ENCODE results near the gene SMC1B. TPM values are rescaled to one million over a fixed set of nuclear protein-coding genes. Genes with fewer than 3 reads are reported as not detected.

Gene SMC1B
- polyA plus RNA-seq, 1 donor from 2014 or later = not detected

- Histone ChIP-seq H3K79me2 (replicated peaks; ENCODE audit: insufficient read depth, low read length) (peaks cover 3% of the 10 kb centered on the region), H3K27ac (ENCODE audit: low read length) (peak within 1 kb of the TSS; percentile 59), H3K9me2 (ENCODE audit: insufficient read depth, low read length) (no peaks in the 10 kb centered on the region), H2AFZ (ENCODE audit: low read depth, low read length) (peak within 1 kb of the TSS; percentile 97), H3K4me2 (ENCODE audit: low read length) (peak within 1 kb of the TSS; percentile 74), H3K36me3 (ENCODE audit: insufficient read depth, low read length) (no peaks in the 10 kb centered on the region), H3K9ac (ENCODE audit: low read length) (peak within 1 kb of the TSS; percentile 69), H3K4me3 (ENCODE audit: low read length) (peak within 1 kb of the TSS; percentile 92), H3F3A (ENCODE audit: insufficient read depth, low read length, poor library complexity, severe bottlenecking) (no peaks in the 10 kb centered on the region), H3K27me3 (ENCODE audit: insufficient read depth, low read depth, low read length) (no peaks in the 10 kb centered on the region), H3K9me3 (ENCODE audit: low read length) (no peaks in the 10 kb centered on the region), H4K20me1 (ENCODE audit: insufficient read depth) (no peaks in the 10 kb centered on the region)
- no peak for TF ChIP-seq EZH2 (IDR thresholded peaks at IDR 0.05; ENCODE audit: borderline replicate concordance, insufficient read depth, low read length, poor library complexity, severe bottlenecking)
- TF ChIP-seq RAD21 (conservative IDR thresholded peaks at IDR 0.05) = no peak
- peak; percentile 15 for TF ChIP-seq CTCF (IDR thresholded peaks at IDR 0.05; ENCODE audit: poor library complexity, severe bottlenecking)
- TF ChIP-seq SMC3 (conservative IDR thresholded peaks at IDR 0.05; ENCODE audit: poor library complexity) = no peak
- no peak for TF ChIP-seq TAF1 (IDR thresholded peaks at IDR 0.05; ENCODE audit: low read depth)
- TF ChIP-seq REST (IDR thresholded peaks at IDR 0.05; ENCODE audit: borderline replicate concordance) = no peak
- TF ChIP-seq MXI1 (conservative IDR thresholded peaks at IDR 0.05; ENCODE audit: poor library complexity, severe bottlenecking) = peak; percentile 77
- no peak for TF ChIP-seq EP300 (conservative IDR thresholded peaks at IDR 0.05; ENCODE audit: poor library complexity, severe bottlenecking)
- TF ChIP-seq POLR2AphosphoS5 (IDR thresholded peaks at IDR 0.05) = peak; percentile 78
These were observed 103.8 kb downstream of the SMC1B start, which contains the start of gene FAM118A for GRCh38 chr22:45309422-45310227. FAM118A (plus strand) TSS chr22:45309934; CDS start chr22:45322380, 12,446 bp downstream.

- H3K9me3 ChIP-seq (ENCODE audit: low read length) = no peaks in the 10 kb centered on the region
- H3K36me3 ChIP-seq (ENCODE audit: insufficient read depth, low read length) = no peaks in the 10 kb centered on the region
- H3K4me2 ChIP-seq (ENCODE audit: low read length) = peak overlapping the region; percentile 74
- H3K9ac ChIP-seq (ENCODE audit: low read length) = peak overlapping the region; percentile 69
- H2AFZ ChIP-seq (ENCODE audit: low read depth, low read length) = peak overlapping the region; percentile 97
- H3K9me2 ChIP-seq (ENCODE audit: insufficient read depth, low read length) = no peaks in the 10 kb centered on the region
- H3F3A ChIP-seq (ENCODE audit: insufficient read depth, low read length, poor library complexity, severe bottlenecking) = no peaks in the 10 kb centered on the region
- TF ChIP-seq MXI1 (conservative IDR thresholded peaks at IDR 0.05; ENCODE audit: poor library complexity, severe bottlenecking) = no peak
- TF ChIP-seq EZH2 (IDR thresholded peaks at IDR 0.05; ENCODE audit: borderline replicate concordance, insufficient read depth, low read length, poor library complexity, severe bottlenecking) = no peak
- no peak for TF ChIP-seq TAF1 (IDR thresholded peaks at IDR 0.05; ENCODE audit: low read depth)
- H4K20me1 ChIP-seq (ENCODE audit: insufficient read depth) = no peaks in the 10 kb centered on the region
- no peaks in the 10 kb centered on the region for H3K27me3 ChIP-seq (ENCODE audit: insufficient read depth, low read depth, low read length)
- H3K4me3 ChIP-seq (ENCODE audit: low read length) = peak overlapping the region; percentile 92
- peak overlapping the region; percentile 59 for H3K27ac ChIP-seq (ENCODE audit: low read length)
- H3K79me2 ChIP-seq (replicated peaks; ENCODE audit: insufficient read depth, low read length) = peaks cover 3% of the 10 kb centered on the region
These were observed 104.4 kb downstream of the SMC1B start for GRCh38 chr22:45308957-45309421.
